LoVo (cell line): ENCODE measurements around the gene CBFA2T2.
"Not testable (repeated sequence)": the region's sequence is repeated elsewhere in the genome, so short reads cannot be mapped to it uniquely, and the experiment has no call there.

Source experiments
- DNase-seq: peaks from one replicate; pipeline ENCODE4 v3.0.0-alpha.2; 2016; ENCODE audit warnings: low spot score

CBFA2T2 gene

DNA sequence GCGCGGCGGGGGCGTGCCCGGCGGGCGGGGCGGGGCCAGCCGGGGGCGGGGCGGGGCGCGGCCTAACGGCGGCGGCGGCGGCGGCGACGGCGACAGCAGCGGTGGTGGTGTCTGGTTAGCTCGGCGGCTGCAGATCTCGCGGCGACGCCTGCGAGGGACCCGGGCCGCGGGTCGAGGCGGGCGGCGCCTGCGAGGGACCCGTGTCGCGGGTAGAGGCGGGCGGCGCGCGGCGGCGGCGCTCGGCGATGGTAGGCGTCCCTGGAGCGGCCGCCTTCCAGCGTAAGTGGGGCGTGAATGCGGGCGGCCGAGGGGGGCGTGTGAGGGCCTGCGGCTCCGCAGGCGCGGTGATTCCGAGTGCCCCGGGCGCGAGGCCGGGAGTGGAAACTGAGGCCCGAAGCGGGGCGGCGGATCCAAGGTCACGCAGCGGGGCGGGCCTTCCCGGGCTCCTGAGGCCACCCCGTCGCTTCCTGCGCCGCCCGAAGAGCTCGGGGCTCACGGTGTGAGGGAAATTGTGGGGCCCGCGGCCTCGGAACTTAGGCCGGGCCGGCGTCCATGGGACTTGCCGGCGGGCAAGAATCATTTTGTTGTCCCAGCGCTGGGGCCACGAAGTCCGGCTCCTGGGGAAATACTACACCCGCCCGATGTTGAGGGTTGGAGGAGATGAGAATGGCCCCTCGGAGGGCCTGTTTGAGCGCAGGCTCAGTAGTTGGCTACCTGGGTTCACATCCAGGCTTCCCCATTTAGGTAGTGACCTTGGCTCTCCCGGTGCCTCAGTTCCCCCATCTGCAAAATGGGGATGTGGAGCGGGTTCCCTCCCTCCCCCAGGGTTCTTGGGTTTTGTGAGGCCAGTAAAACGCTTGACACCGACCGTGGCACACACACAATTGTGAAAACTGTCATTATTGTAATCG, at the start of gene CBFA2T2:
Gene CBFA2T2 (plus strand): TSS at position 74 of the 911 bp plus-strand sequence. CDS start 172 bp downstream, at position 246.
- DNase-seq: no peak

DNA sequence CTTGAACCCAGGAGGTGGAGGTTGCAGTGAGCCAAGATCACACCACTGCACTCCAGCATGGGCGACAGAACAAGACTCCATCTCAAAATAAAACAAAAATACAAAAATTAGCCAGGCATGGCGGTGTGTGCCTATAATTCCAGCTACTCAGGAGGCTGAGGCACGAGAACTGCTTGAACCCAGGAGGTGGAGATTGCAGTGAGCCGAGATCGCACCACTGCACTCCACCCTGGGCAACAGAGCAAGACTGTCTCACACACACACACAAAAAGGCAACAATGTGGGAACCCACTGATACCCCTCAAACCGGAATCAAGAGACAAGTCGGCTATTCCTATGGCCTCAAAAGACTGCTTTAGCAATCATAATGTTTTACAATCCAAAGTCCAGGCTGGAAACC, 49.3 kb upstream of the CBFA2T2 start:
- DNase-seq: not testable (repeated sequence)

DNA sequence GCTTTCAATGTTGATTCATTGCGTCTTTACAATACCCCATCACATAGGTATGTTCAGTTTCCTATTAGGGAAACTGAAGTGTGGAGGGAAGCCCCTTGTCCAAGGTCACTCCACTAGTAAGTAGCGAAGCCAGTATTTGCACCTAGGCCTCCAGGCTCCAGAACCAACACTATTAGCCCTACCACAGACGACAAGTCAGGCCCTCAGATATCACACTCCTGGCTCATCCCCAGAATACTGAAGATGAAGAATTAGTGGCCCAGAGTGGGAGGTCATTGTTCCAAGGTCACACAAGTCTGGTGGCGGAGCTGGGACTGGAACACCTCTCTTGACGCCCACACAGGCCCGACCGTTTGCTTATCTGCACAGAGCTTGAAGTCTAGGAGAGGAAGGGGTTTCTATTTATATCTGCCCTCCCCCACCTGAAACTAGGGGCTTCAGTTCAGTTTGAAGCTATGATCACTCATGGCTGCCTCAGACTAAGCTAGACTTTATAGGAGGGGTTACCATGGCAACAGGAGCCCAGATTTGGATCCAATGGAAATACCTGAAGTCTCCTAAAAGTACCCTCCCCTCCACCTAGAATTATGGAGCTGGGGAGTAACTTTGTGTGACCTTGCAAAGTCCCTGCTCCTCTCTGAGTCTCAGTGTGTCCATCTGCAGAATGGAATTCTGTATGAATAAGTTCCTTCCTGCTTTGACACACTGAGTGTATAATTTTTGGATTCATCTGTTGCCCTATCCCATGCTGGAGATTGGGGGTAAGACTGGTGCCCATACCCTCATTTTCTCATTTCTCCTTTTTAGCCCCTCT, 48.5 kb upstream of the CBFA2T2 start:
- no peak for DNase-seq

DNA sequence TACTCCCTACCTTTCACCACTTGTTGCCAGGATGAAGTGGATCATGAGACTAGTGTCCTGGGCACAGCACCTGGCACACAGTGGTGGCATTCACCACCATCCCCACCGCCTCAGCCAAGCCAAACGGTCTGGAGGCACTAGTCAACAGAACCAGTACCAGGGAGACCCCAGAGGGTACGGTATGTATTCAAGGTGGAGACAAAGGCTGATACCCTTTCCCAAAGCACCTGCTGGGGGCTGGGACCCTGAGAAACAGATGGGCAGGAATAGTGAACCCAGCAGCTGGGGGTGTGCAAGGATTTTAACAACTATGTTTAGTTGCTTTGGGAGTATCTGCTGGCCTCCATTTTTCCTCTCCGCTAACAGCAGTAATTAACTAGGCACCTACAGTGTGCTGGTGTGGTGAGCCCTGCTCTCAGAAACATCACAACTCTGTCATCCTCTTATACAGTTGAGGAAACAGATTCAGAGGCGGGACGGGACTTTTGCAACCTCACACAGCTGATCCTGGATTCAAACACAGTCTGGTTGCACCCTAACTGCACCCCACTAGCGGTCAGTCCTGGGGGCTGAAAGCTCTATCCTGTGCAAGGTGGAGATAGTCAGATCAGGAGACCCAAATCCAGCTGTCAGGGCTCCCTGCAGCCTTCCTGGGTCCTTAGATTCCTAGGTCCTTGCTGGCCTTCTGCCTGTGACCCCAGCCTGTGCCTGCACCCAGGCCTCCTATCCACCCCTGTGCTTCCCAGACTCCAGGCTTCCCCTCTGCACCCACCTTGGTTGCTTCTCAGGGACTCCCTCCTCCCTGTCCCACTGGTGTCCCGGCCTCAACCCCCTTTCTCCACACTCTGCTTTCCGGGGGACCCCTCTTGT, 47.5 kb upstream of the CBFA2T2 start:
- no peak for DNase-seq

DNA sequence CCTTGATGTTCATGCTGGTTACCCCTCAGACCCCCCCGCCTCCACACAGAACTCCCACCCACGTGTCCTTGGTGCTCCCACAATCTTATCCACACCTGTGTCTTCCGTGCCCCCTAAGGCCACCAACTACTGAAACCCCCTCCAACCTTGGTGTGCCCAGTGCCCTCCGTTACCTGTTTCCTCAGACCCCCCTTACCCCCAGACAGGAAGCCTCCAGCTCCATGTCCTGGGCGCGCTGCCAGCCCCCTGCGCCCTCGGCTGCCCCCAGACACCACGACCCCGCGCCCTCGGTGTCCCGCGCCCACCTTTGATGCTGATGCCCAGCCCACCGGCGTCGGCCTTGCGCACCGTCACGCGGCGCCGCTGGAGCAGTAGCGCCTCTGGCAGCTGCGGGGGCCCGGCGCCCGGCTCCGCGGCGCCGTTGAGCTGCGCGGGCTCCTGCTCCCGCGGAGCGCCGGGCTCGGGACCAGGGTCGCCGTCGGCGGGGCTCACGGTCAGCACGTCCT, 46.8 kb upstream of the CBFA2T2 start:
- no peak for DNase-seq

DNA sequence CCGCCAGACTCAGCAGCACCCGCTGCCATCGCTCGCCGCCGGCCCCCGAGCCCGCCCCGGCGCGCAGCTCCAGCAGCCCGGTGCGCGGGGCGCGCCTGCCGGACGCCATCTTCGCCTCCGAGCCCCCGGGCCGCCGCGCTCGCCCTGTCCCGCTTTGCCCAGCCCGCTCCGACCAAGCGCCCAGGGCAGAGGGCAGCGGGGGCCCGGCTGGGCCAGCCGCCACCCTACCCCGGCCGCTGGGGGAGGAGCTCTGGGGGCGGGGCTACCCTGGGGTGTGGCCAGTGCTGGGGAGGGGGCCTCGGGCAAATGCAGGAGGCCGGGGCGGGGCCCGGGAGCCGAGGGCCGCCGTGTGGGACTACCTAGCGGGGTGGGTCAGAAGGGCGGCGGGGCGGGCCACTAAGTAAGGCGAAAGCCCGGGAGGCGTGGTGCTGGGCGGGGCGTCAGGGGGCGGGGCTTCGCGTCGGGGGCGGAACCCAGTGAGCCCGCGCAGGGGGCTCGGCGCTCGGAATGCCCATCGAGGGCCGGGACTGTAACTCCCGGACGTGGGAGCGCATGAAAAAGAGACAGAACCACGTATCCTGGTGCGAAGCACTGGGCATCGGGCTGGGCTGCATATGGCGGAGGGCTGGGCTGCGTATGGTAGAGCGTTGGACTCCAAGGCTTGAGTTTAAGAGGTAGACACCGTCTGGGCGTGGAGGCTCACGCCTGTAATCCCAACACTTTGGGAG, 46.2 kb upstream of the CBFA2T2 start, which contains the start of gene SNTA1:
Gene SNTA1 (minus strand): TSS at position 252 of the 728 bp plus-strand sequence. CDS start 143 bp downstream, at position 109.
- peak; percentile 90 for DNase-seq

DNA sequence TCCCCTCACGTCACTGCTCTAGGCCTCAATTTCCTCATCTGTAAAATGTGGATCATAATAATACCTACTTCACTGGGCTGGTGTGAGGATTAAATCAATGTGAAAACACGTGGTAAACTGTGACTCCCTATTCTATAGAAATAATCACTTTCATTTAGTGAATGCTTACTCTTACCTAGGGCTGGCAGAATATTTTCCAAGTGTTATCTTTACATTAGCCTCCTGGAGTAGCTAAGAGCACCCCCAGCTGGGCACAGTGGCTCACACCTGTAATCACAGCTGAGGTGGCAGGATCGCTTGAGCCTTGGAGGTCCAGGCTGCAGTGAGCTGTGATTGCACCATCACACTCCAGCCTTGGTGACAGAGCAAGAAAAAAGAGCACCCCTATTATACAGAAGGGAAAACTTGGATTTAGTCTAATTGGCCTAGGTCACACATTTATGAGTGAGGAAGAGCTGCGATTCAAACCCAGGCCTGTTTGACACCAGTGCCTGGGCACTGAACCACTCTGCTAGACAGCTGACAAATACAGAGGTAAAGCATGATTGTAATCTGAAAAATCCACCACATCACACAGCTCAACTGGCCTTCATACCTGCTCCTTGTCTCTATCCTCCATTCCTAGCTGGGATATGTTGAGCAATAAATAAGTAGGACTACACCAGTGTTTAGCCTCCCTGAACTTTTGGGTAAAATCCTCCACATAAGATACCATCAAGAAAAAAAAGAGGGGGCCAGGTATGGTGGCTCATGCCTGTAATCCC, 44.9 kb upstream of the CBFA2T2 start:
- DNase-seq: no peak

DNA sequence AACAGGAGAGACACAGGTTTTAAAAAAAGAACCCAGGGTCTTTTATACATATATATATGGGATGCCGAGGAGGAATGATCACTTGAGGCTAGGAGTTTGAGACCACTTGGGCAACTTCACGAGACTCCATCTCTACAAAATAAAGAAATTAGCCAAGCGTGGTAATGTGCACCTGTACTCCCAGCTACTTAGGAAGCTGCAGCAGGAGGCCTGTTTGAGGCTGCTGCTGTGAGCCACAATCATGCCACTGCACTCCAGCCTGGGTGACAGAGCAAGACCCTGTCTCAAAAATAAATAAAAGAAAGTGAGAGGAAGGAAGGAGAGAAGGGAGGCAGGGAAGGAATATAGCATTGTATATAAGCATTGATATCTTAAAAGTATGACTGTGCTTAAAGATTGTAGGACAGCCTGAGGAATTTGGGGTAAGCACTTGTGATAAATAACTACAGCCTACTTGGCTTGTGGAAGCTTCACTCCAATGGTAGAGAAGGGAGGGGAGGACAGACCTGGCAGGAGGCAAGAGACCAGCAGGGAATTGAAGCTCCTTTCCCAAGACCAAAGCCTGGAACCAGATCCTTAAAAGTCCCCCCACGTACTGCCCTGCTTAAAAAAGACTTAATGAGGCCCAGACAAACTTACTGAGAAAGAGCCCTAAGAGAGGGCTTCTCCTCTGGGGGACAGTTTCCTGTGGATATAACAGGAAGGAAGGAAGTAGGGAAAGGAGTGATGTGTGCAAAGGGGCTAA, 43.8 kb upstream of the CBFA2T2 start:
- DNase-seq: no peak

DNA sequence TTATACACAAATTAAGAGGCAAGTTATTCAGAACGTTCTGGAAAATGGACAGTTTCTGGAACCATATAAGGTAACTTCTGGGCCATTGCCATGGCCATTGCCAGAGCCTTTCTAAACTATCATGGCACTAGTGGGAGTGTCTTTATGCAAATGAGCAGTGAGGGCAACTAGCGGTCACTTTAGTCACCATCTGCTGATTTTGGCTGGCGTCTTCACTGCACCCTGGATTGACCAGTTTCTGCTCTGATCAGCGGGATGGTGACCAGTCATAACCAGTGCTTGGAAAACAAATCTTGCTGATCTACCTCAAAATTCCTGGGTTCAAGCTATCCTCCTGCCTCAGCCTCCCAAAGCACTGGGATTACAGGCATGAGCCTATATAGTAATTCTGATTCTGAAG, 39.0 kb upstream of the CBFA2T2 start:
- DNase-seq: no peak

DNA sequence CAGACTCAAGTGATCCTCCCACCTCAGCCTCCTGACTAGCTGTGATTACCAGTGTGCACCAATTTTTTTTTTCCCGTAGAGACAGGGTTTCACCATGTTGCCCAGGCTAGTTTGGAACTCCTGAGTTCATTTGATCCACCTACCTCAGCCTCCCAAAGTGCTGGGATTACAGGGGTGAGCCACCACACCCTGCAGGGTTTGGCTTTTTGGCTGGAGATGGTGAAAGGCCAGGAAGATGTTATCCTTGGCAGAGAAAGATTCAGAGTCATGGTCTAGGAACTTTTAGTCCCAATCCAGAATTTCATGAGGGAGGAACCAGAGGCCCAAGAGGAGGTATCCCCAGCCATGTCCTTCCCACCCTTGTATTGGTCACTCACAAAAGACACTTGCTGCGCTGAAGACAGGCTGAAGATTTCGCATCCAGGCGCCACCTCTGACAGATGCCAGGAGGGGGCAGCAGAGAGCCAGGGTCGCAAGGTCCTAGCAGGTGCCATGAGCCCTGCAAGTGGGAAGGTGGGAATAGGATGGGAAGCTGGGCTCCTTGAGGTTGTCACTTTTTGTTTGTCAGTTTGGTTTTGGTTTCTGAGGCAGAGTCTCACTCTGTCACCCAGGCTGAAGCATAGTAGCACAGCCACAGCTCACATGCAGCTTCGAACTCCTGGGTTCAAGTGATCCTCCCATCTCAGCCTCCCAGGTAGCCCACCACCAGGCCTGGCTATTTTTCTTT, 32.8 kb upstream of the CBFA2T2 start:
- peak; percentile 74 for DNase-seq

DNA sequence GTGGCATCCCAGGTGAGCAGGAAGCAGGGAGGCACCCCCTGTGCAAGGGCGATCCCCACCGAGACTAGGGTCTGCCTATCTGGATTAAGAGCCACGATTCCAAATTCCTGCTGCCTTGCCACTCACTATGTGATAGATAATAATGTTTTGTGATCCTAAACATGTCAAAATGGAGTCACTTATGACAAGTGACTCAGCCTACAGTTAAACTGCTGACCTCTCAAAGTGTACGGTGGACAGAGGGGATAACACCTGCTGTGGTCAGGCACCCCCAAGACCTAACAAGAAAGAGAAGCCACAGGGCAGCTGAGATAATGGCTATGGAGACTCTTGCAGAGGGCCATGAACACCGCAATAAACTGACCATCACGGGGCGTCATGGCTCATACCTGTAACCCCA, 30.3 kb upstream of the CBFA2T2 start:
- DNase-seq: no peak

DNA sequence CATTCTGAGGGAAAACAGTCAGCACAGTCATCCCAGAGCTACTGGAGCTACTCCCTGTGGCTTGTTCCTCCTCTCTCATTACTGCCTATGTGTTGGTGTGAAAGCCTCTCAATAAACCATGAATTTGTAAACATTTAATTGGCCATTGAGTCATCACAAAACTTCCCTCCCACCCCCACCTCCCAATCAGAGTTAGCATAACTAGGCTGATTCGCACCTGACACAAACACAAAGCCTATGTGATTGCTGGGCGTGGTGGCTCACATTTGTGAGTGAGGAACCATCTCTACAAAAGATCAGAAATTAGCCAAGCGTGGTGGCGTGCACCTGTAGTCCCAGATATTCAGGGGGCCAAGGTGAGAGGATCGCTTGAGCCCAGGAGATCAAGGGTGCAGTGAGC, 29.2 kb upstream of the CBFA2T2 start:
- no peak for DNase-seq

DNA sequence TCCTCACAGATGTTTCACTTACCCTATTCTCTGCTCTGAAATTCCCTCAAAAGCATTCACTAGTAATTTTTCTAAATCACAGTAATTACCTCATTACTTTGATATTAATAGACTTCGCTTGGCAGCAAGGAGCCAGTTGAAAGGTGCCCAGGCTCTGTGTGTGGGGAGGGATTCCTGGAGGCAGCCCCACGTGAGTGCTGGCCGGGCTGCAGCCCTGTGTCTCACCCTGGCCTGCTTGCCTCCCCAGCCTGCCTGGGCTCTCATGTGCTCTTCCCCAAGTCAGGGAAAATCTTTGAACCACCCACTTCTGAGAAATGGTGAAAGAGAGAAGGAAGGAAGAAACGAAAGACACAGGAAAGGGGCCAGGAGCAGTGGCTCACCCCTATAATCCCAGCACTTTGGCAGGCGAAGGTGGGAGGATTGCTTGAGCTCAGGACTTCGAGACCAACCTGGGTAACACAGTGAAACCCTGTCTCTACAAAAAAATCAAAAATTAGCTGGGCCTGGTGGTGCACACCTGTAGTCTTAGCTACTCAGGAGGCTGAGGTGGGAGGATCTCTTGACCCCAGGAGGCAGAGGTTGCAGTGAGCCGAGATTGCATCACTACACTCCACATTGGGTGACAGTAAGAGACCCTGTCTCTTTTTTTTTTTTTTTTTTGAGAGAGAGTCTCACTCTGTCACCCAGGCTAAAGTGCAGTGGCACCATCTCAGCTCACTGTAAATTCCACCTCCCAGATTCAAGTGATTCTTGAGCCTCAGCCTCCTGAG, 26.4 kb upstream of the CBFA2T2 start:
- DNase-seq: no peak

DNA sequence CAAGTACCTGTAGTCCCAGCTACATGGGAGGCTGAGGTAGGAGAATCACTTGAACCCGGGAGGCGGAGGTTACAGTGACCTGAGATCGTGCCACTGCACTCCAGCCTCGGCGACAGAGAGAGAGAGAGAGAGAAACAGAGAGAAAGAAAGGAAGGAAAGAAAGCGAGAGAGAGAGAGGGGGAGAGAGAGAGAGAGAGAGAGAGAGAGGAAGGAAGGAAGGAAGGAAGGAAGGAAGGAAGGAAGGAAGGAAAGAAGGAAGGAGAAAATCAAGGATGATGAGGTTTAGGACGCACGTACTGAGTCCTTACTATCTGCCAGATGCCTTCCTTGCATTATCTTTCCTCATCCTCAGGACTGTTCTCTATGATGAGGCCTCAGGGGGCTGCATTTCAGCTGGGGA, 25.1 kb upstream of the CBFA2T2 start:
- not testable (repeated sequence) for DNase-seq

DNA sequence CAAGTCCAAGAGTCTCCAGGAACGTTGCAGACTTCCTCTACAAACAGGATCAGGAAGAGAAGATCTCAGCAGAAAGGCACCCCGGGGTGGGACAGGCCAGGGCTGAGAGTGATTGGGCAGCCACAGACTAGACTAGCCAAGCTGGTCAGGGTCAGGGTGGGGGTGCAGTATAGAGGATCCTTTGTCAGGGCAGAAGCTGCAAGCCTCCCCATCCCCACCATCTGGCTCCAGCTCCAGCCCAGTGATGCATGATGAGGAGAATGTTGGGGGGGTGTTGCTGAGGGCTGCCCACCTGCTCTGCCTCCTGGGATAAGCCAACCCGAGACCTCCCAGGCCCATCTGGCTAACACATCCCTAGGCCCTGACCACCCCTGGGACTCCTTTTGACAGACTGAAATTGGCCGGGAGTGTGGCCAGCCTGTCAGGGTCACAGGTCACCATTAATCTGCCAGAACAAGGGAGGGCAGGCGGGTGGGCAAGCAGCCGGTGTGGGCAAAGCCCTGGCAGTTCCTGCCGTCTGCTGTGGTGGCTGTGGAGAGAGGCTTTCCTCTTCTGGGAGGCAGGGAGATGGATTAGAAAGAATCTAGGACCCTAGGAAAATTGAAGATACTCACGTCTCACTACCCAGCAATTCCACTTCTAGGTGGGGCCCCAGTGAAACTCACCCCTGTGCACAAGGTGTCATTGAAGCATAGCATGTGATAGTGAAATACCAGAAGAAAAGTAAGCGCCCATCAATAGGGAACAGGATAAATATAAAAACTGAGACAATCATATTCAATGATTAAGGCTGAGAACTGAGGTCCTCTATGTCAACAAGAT, 24.2 kb upstream of the CBFA2T2 start:
- DNase-seq: no peak

DNA sequence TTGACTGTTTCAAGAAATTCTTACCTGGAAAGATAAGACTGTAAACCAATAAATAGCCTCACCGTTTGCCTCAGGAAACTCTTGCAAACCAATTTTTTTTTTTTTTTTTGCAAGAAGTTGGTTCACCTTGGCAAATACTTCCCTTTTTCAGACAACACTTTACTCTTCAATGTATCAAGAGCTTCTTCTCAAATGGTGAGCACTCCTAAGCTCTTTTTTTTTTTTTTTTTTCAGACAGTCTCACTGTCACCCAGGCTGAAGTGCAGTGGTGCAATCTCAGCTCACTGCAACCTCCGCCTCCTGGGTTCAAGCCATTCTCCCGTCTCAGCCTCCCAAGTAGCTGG, 23.6 kb upstream of the CBFA2T2 start:
- DNase-seq: no peak

DNA sequence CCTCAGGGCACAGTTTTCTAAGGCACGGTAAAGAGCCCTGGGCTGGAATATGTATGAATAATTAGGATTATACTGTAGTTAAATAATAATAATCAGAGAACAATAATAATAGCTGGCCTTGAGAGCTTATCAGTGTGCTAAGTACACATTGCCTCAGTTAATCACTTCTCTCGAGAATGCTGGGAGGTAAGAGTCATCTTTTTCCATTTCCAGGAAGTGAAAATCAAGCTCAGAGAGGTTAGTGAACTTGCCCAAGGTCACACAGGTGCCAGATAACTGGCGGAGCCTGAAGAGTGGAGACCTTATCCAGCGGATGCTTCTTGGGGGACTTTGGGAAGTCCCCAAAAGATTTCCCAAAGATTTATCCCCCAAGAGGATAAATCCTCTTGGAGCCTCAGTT, 19.4 kb upstream of the CBFA2T2 start:
- DNase-seq: no peak
